HEK293 (cell line): ENCODE measurements around the gene NR3C2.

Source experiments
- CTCF ChIA-PET: fragments of 350-600 bp; formaldehyde crosslinking; extraction: SDS; loops from one replicate; lab custom pipeline; 2021; ENCODE audit warnings: antibody characterized with exemption; lab: Yijun Ruan, JAX
- POLR2A ChIA-PET: fragments of 300-600 bp; formaldehyde crosslinking; extraction: SDS; loops from one replicate; lab custom pipeline; 2020; ENCODE audit warnings: antibody characterized with exemption, inconsistent platforms; lab: Yijun Ruan, JAX
- H3K27ac ChIP-seq: fragments of 200-500 bp; sonication (Bioruptor generic); 2 replicates; pipeline ENCODE4 v1.5.1; 2014; ENCODE audit warnings: low read depth, low read length, control low read depth, inconsistent platforms; ENCODE audit errors: extremely low read depth
- H3K36me3 ChIP-seq, 2 experiments: fragments of 200-500 bp in 1 of 2; sonication (Bioruptor generic) in 1 of 2; 1 replicate in 1 of 2; 2 replicates in 1 of 2; pipeline ENCODE4 v1.5.1; 2014 to 2017; ENCODE audit warnings: inconsistent platforms in 2 of 2, low read length in 2 of 2; ENCODE audit not compliant: control insufficient read depth in 2 of 2, insufficient read depth in 1 of 2
- H3K4me1 ChIP-seq: fragments of 200-500 bp; sonication (Bioruptor generic); 2 replicates; pipeline ENCODE4 v1.5.1; 2014; ENCODE audit warnings: mild to moderate bottlenecking, low read length, inconsistent platforms; ENCODE audit not compliant: control insufficient read depth, insufficient read depth
- H3K4me3 ChIP-seq: 2 replicates; pipeline ENCODE4 v1.5.1; 2011; ENCODE audit warnings: low read depth, mild to moderate bottlenecking, control low read depth, low read length, moderate library complexity
- H3K9me3 ChIP-seq: fragments of 200-500 bp; sonication (Bioruptor generic); 2 replicates; pipeline ENCODE4 v1.5.1; 2014; ENCODE audit warnings: low read depth, low read length, inconsistent platforms; ENCODE audit not compliant: control insufficient read depth, insufficient read depth
- ATF2 ChIP-seq: fragments of 450-650 bp; formaldehyde crosslinking; IDR thresholded peaks from 2 replicates; pipeline ENCODE4 v1.5.1; 2016; ENCODE audit warnings: missing biosample characterization, missing genetic modification characterization, low read depth
- BCL11A ChIP-seq: fragments of 450-650 bp; formaldehyde crosslinking; IDR thresholded peaks from 2 replicates; pipeline ENCODE4 v1.5.1; 2016; ENCODE audit warnings: low read depth, missing biosample characterization, missing genetic modification characterization
- HIC1 ChIP-seq: fragments of 450-650 bp; formaldehyde crosslinking; IDR thresholded peaks from 2 replicates; pipeline ENCODE4 v1.5.1; 2016; ENCODE audit warnings: missing biosample characterization, missing genetic modification characterization
- KLF10 ChIP-seq: fragments of 450-650 bp; IDR thresholded peaks from 2 replicates; pipeline ENCODE4 v1.5.1; 2018; ENCODE audit warnings: missing biosample characterization, mild to moderate bottlenecking, missing genetic modification characterization
- SP3 ChIP-seq: fragments of 450-650 bp; formaldehyde crosslinking; IDR thresholded peaks from 2 replicates; pipeline ENCODE4 v1.5.1; 2016; ENCODE audit warnings: missing biosample characterization, missing genetic modification characterization
- ZBTB10 ChIP-seq: fragments of 450-650 bp; formaldehyde crosslinking; IDR thresholded peaks from 2 replicates; pipeline ENCODE4 v1.5.1; 2016; ENCODE audit warnings: missing biosample characterization, missing genetic modification characterization
- ZNF148 ChIP-seq: fragments of 450-650 bp; formaldehyde crosslinking; IDR thresholded peaks from 2 replicates; pipeline ENCODE4 v1.5.0; 2017; ENCODE audit warnings: missing biosample characterization, missing genetic modification characterization, borderline replicate concordance
- ZNF169 ChIP-seq: fragments of 450-650 bp; formaldehyde crosslinking; IDR thresholded peaks from 2 replicates; pipeline ENCODE4 v1.5.1; 2016; ENCODE audit warnings: missing biosample characterization, missing genetic modification characterization
- ZNF2 ChIP-seq: fragments of 450-650 bp; formaldehyde crosslinking; IDR thresholded peaks from 2 replicates; pipeline ENCODE4 v1.5.1; 2016; ENCODE audit warnings: missing biosample characterization, missing genetic modification characterization
- ZNF248 ChIP-seq: fragments of 450-650 bp; formaldehyde crosslinking; IDR thresholded peaks from 2 replicates; pipeline ENCODE4 v1.5.1; 2017; ENCODE audit warnings: missing biosample characterization, missing genetic modification characterization
- ZNF350 ChIP-seq: fragments of 450-650 bp; formaldehyde crosslinking; IDR thresholded peaks from 2 replicates; pipeline ENCODE4 v1.5.0; 2017; ENCODE audit warnings: missing biosample characterization, mild to moderate bottlenecking, missing genetic modification characterization
- ZNF423 ChIP-seq: fragments of 450-650 bp; formaldehyde crosslinking; IDR thresholded peaks from 2 replicates; pipeline ENCODE4 v1.5.1; 2016; ENCODE audit warnings: missing biosample characterization, missing genetic modification characterization
- ZNF530 ChIP-seq: fragments of 450-650 bp; formaldehyde crosslinking; IDR thresholded peaks from 2 replicates; pipeline ENCODE4 v1.5.1; 2016; ENCODE audit warnings: low read depth, missing biosample characterization, missing genetic modification characterization
- ZNF610 ChIP-seq: fragments of 450-650 bp; formaldehyde crosslinking; IDR thresholded peaks from 2 replicates; pipeline ENCODE4 v1.5.1; 2016; ENCODE audit warnings: missing biosample characterization, missing genetic modification characterization, borderline replicate concordance
- ZNF645 ChIP-seq: fragments of 450-650 bp; formaldehyde crosslinking; IDR thresholded peaks from 2 replicates; pipeline ENCODE4; 2016; ENCODE audit warnings: missing biosample characterization, missing genetic modification characterization
- ZNF670 ChIP-seq: fragments of 450-650 bp; formaldehyde crosslinking; IDR thresholded peaks from 2 replicates; pipeline ENCODE4 v1.5.1; 2016; ENCODE audit warnings: missing biosample characterization, missing genetic modification characterization, low read depth
- ZNF677 ChIP-seq: fragments of 450-650 bp; IDR thresholded peaks from 2 replicates; pipeline ENCODE4 v1.5.0; 2018; ENCODE audit warnings: missing biosample characterization, mild to moderate bottlenecking, missing genetic modification characterization, moderate library complexity
- ZNF76 ChIP-seq: fragments of 450-650 bp; formaldehyde crosslinking; IDR thresholded peaks from 2 replicates; pipeline ENCODE4; 2016; ENCODE audit warnings: low read depth, missing biosample characterization, missing genetic modification characterization, borderline replicate concordance
- ZNF768 ChIP-seq: fragments of 450-650 bp; formaldehyde crosslinking; IDR thresholded peaks from 2 replicates; pipeline ENCODE4 v1.5.1; 2018; ENCODE audit warnings: missing biosample characterization, mild to moderate bottlenecking, missing genetic modification characterization
- ZSCAN4 ChIP-seq: fragments of 450-650 bp; formaldehyde crosslinking; IDR thresholded peaks from 2 replicates; pipeline ENCODE4 v1.5.1; 2017; ENCODE audit warnings: missing biosample characterization, missing genetic modification characterization

The NR3C2 gene

GRCh38 chr4:148079961-148080360 is 362.3 kb downstream of the NR3C2 start:
- Histone ChIP-seq H3K27ac (no peak overlapping the region), H3K4me1 (no peaks in the 10 kb centered on the region), H3K36me3 (peaks cover 0 to 20% of the 10 kb centered on the region in 2 experiments; a peak in 1 of 3 replicates), H3K4me3 (no peak overlapping the region), H3K9me3 (no peaks in the 10 kb centered on the region; the same call in 1 of the 2 replicates)
- POLR2A ChIA-PET, result no interaction called here
- CTCF ChIA-PET, result no interaction called here
- TF ChIP-seq ZNF169 (tag by site-specific recombination) (no peak), ZNF248 (tag by site-specific recombination) (no peak), ATF2 (tag by site-specific recombination) (no peak), SP3 (tag by site-specific recombination) (no peak), ZNF2 (tag by site-specific recombination) (no peak), ZNF148 (tag by site-specific recombination) (no peak), ZNF530 (tag by site-specific recombination) (no peak), ZBTB10 (tag by site-specific recombination) (no peak), ZNF677 (tag by site-specific recombination) (no peak), ZNF76 (tag by site-specific recombination) (no peak), ZNF768 (no peak), HIC1 (tag by site-specific recombination) (no peak), BCL11A (tag by site-specific recombination) (no peak), ZNF610 (tag by site-specific recombination) (no peak), ZNF670 (tag by site-specific recombination) (no peak), ZNF350 (tag by site-specific recombination) (no peak), KLF10 (no peak), ZNF645 (no peak), ZNF423 (tag by site-specific recombination) (no peak), ZSCAN4 (tag by site-specific recombination) (no peak)
